Neural crest cell (in vitro differentiated cells): ENCODE measurements around the gene OR2A14. TPM values are rescaled to one million over a fixed set of nuclear protein-coding genes. Genes with fewer than 3 reads are reported as not detected.

Experiments used
- DNase-seq: peaks from one replicate; pipeline ENCODE4 v3.0.0; 2021; ENCODE audit warnings: low read depth, mixed read lengths, low spot score
- H3K27ac Mint-ChIP-seq: one replicate; pipeline ENCODE4 v1.8.0; 2021; ENCODE audit warnings: mild to moderate bottlenecking, mixed read lengths; ENCODE audit not compliant: unreplicated experiment
- H3K27me3 Mint-ChIP-seq: 2 replicates; pipeline ENCODE4 v1.8.0; 2021; ENCODE audit warnings: low read depth, mild to moderate bottlenecking, mixed read lengths
- H3K36me3 Mint-ChIP-seq: 2 replicates; pipeline ENCODE4 v1.8.0; 2021; ENCODE audit warnings: low read depth, mild to moderate bottlenecking, mixed read lengths
- H3K4me1 Mint-ChIP-seq: 2 replicates; pipeline ENCODE4 v1.8.0; 2021; ENCODE audit warnings: mixed read lengths
- H3K4me3 Mint-ChIP-seq: one replicate; pipeline ENCODE4 v1.8.0; 2021; ENCODE audit warnings: mild to moderate bottlenecking, mixed read lengths
- H3K9me3 Mint-ChIP-seq: 2 replicates; pipeline ENCODE4 v1.8.0; 2021; ENCODE audit warnings: mixed read lengths
- CTCF ChIP-seq: fragments of 200-600 bp; sonication (generic); conservative IDR thresholded peaks from 2 replicates; pipeline ENCODE4 v1.5.0; 2021; ENCODE audit warnings: antibody characterized with exemption, mild to moderate bottlenecking
- total RNA-seq: library from RNA; stranded (reverse); gene quantifications from 2 replicates; pipeline ENCODE4 v1.2.1, GENCODE V29; 2021

OR2A14 gene
- total RNA-seq, 1 donor from 2014 or later = not detected

- TF ChIP-seq CTCF = no peak
- no peaks in the 10 kb centered on the region for H3K36me3 Mint-ChIP-seq
- H3K9me3 Mint-ChIP-seq = no peaks in the 10 kb centered on the region
- H3K4me3 Mint-ChIP-seq = no peak overlapping the region
- DNase-seq = no peak
- H3K27me3 Mint-ChIP-seq = no peaks in the 10 kb centered on the region
- no peaks in the 10 kb centered on the region for H3K4me1 Mint-ChIP-seq
- no peak overlapping the region for H3K27ac Mint-ChIP-seq
Observed at GRCh38 chr7:144132262-144132661, 9.3 kb downstream of the OR2A14 start.

- Mint-ChIP-seq H3K27ac (no peak overlapping the region), H3K4me1 (no peaks in the 10 kb centered on the region), H3K4me3 (no peak overlapping the region), H3K27me3 (peaks cover 2% of the 10 kb centered on the region), H3K9me3 (no peaks in the 10 kb centered on the region), H3K36me3 (no peaks in the 10 kb centered on the region)
- DNase-seq = no peak
- no peak for TF ChIP-seq CTCF
Observed at GRCh38 chr7:144133307-144133706, 10.3 kb downstream of the OR2A14 start.

GRCh38 chr7:144134116-144134515, 11.1 kb downstream of the OR2A14 start:
- DNase-seq = no peak
- no peak for TF ChIP-seq CTCF
- H3K27me3 Mint-ChIP-seq = peaks cover 2% of the 10 kb centered on the region
- no peak overlapping the region for H3K4me3 Mint-ChIP-seq
- no peaks in the 10 kb centered on the region for H3K36me3 Mint-ChIP-seq
- H3K4me1 Mint-ChIP-seq = no peaks in the 10 kb centered on the region
- no peaks in the 10 kb centered on the region for H3K9me3 Mint-ChIP-seq
- H3K27ac Mint-ChIP-seq = no peak overlapping the region

GRCh38 chr7:144137501-144137900, 14.5 kb downstream of the OR2A14 start:
- Mint-ChIP-seq H3K4me3 (no peak overlapping the region), H3K4me1 (no peaks in the 10 kb centered on the region), H3K36me3 (no peaks in the 10 kb centered on the region), H3K27me3 (peaks cover 2% of the 10 kb centered on the region), H3K27ac (no peak overlapping the region), H3K9me3 (peaks cover 6% of the 10 kb centered on the region)
- no peak for DNase-seq
- TF ChIP-seq CTCF = no peak

GRCh38 chr7:144142187-144142586, 19.2 kb downstream of the OR2A14 start:
- H3K4me3 Mint-ChIP-seq = no peak overlapping the region
- no peak overlapping the region for H3K27ac Mint-ChIP-seq
- no peaks in the 10 kb centered on the region for H3K4me1 Mint-ChIP-seq
- peaks cover 12% of the 10 kb centered on the region for H3K9me3 Mint-ChIP-seq
- DNase-seq = no peak
- TF ChIP-seq CTCF = no peak
- no peaks in the 10 kb centered on the region for H3K36me3 Mint-ChIP-seq
- peaks cover 2% of the 10 kb centered on the region for H3K27me3 Mint-ChIP-seq

GRCh38 chr7:144144426-144144825, 21.4 kb downstream of the OR2A14 start:
- no peaks in the 10 kb centered on the region for H3K4me1 Mint-ChIP-seq
- no peak overlapping the region for H3K27ac Mint-ChIP-seq
- no peaks in the 10 kb centered on the region for H3K27me3 Mint-ChIP-seq
- no peak for TF ChIP-seq CTCF
- peaks cover 24% of the 10 kb centered on the region for H3K9me3 Mint-ChIP-seq
- no peak for DNase-seq
- H3K4me3 Mint-ChIP-seq = no peak overlapping the region
- peaks cover 6% of the 10 kb centered on the region for H3K36me3 Mint-ChIP-seq
